Ammon's horn (tissue), 1 donor: ENCODE results near the gene ROBO3.

Experiments used
- DNase-seq: peaks from one replicate; pipeline ENCODE4 v3.0.0-alpha.2; 2016; ENCODE audit warnings: low spot score

Gene ROBO3, protein sequence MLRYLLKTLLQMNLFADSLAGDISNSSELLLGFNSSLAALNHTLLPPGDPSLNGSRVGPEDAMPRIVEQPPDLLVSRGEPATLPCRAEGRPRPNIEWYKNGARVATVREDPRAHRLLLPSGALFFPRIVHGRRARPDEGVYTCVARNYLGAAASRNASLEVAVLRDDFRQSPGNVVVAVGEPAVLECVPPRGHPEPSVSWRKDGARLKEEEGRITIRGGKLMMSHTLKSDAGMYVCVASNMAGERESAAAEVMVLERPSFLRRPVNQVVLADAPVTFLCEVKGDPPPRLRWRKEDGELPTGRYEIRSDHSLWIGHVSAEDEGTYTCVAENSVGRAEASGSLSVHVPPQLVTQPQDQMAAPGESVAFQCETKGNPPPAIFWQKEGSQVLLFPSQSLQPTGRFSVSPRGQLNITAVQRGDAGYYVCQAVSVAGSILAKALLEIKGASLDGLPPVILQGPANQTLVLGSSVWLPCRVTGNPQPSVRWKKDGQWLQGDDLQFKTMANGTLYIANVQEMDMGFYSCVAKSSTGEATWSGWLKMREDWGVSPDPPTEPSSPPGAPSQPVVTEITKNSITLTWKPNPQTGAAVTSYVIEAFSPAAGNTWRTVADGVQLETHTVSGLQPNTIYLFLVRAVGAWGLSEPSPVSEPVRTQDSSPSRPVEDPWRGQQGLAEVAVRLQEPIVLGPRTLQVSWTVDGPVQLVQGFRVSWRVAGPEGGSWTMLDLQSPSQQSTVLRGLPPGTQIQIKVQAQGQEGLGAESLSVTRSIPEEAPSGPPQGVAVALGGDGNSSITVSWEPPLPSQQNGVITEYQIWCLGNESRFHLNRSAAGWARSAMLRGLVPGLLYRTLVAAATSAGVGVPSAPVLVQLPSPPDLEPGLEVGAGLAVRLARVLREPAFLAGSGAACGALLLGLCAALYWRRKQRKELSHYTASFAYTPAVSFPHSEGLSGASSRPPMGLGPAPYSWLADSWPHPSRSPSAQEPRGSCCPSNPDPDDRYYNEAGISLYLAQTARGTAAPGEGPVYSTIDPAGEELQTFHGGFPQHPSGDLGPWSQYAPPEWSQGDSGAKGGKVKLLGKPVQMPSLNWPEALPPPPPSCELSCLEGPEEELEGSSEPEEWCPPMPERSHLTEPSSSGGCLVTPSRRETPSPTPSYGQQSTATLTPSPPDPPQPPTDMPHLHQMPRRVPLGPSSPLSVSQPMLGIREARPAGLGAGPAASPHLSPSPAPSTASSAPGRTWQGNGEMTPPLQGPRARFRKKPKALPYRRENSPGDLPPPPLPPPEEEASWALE (N-terminal part only)

DNA sequence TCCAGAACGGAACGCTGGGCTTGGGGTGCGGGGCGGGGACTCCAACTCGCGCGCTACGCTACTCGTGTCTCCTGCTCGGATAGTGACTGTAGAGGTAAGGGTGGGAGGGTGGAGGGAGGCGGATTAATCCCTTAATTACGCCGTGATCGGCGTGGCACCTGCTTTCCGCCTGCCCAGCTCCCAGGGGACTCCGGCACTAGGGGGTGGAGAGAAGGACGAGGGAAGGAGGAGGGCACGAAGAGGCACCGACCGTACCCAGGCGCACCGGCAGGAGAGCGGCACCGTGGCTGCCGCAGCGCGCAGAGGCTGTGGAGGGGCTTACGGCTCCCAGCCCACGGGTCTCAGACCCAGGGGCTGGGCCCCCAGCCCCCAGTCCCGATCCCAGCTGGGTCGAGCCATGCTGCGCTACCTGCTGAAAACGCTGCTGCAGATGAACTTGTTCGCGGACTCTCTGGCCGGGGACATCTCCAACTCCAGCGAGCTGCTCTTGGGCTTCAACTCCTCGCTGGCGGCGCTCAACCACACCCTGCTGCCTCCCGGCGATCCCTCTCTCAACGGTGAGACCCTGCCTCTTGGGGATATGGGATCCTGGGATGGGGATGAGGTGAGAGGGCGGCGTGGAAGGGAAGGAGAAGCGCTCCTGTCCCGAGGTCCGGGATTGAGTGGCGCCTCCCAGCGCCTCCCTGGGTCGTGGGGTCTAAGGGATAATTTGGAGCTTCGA lies at the start of gene ROBO3:
ROBO3 (plus strand) TSS at position 252 of the 721 bp plus-strand sequence; CDS start at position 398, 146 bp downstream.
- no peak for DNase-seq

DNA sequence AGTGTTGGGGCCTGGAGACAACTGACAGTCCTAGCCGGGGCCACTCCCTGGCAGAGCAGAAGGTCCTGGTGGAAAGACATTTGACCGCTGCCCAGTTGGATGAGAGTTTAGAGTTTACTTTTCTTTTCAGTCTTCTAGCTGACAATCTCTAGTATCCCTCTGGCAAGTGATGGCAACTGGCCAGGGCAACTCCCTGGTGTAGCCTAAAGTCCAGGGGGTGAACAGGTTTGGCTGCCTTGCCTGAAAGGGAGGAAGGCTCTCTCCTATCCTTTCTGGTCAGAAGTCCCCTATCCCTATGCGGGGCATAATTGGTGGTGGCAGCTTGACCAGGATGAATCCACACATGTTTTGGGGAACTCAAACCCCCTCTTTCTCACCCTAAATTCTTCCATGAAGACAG lies 48.2 kb upstream of the ROBO3 start:
- no peak for DNase-seq

DNA sequence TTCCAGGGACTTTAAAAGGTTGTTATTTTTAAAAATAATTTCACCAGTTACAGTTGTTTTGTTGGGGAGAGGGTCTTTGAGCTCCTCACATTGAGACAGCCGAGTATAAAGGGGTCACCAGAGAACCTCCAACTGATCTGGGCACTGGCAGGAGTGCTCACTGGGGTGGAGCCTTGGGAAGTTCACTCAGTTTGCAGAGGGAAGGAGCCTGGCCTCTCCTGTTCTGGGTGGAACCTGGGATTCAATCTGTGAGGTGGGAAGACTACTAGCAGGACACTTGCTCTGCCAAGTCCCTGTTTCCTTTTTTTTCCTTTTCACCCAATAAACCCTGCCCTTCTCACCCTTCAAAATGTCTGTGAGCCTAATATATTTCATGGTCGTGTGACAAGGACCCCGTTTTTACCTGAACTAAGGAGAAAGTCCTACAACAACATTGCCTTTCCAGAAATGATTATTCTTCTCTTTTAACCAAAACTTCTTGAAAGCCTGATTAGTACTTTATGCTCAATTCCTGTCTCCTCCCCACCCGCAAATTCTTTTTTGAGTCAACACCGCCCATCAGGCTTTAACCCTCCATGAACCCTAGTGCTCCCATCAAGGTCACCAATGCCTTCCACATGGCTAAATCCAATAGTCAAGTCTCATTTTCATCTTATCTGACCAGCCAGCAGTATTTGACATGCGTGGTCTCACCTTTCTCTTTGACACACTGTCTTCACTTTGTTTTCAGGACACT lies 43.1 kb upstream of the ROBO3 start:
- no peak for DNase-seq

DNA sequence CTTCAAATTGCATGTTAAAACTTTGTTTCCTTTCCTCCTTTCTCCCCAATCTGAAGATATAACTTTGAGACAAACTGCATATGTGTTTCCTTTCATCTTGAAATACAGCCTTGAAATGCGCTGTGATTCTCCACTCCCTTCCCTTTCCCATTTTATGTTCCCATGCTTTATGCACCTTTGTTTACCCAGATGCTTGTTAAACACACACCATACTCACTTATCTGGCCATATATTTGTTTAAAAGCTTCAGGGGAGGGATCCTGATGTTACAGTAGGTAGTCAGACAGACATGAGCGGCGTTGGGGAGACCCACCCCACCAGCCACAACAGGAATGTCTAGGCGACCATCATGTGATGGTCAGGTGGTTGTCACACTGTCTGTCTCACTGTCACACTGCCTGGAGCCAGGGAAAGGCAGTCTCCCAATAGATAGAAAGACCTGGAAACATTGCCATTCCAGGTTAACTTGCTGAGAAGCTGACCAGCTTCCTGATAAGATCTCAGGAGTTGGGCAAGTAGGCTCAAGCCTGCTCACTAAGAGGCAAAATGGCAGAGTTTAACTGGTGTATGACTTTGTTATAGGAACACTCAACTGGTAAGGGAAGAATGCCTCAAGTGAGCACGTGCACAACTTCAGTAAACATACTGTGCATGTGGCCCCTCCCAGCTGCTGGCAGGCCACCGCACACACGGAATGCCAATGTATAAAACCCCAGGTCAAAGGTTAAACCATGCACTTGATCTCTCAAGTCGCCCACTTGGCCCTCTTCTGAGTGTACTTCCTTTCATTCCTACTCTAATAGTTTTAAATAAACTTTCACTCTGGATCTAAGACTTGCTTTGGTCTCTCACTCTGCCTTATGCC lies 41.5 kb upstream of the ROBO3 start:
- DNase-seq, result no peak

DNA sequence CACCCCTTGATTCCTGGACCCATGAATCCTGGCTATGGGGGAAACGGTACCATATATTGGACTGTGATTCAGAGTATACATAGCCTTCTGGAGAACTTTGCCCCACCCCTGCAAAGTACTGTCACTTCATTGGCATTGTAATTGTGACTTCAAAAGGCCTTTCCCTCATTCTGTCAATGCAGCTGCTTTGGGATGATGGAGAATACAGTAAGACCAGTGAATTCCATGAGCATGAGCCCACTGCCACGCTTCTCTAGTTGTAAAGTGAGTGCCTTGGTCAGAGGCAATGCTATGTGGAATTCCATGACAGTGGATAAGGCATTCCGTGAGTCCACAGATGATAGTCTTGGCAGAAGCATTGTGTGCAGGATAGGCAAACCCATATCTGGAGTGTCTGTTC lies 39.4 kb upstream of the ROBO3 start:
- DNase-seq, result no peak

DNA sequence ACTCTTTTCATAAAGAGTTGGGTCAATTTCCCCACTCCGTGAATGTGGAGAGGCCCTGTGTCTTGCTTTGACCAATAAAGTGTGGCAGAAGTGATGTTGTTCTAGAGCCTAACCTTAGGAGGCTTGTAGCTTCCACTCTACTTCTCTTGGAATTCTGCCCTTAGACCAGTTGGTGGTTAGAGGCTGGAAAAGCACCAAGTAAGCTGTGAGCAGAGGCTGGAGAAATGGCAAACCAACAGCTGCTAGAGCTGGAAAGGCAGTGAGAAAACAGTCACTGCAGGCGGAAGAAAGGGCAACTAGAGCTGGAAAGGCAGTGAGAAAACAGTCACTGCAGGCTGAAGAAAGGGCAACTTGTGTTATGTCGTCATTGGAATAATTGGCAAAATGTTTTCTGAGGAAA lies 35.2 kb upstream of the ROBO3 start:
- no peak for DNase-seq

DNA sequence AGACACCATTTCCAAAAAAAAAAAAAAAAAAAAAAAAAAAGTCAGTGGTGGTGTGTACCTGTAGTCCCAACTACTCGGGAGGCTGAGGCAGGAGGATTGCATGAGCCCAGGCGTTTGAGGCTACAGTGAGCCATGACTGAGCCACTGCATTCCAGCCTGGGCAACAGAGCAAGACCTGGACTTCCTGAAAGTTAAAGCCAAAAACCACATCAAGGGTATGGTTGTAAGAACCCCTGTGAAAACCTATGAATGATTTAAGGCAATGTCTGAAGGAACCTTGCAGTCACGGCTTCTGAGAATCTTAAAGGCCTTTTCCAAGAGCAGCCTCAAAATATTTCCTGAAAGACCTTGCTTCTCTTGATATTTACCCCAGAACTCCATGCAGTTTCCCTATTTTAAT lies 34.5 kb upstream of the ROBO3 start:
- no peak for DNase-seq

DNA sequence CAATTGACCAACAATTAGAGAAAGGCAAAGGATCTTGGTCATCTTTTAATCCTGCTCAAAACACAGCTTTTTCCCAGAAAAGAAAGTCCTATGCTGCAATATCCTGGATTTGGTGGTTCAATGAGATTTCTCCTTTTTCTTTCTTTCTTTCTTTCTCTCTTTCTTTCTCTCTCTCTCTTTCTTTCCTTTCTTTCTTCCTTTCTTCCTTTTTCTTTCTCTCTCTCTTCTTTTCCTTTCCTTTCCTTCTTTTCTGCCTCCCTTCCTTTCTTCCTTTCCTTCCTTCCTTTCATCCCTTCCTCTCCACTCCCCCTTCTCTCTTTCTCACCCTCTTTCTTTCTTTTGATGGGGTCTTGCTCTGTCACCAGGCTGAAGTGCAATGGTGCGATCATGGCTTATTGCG lies 33.3 kb upstream of the ROBO3 start:
- DNase-seq, result no peak

DNA sequence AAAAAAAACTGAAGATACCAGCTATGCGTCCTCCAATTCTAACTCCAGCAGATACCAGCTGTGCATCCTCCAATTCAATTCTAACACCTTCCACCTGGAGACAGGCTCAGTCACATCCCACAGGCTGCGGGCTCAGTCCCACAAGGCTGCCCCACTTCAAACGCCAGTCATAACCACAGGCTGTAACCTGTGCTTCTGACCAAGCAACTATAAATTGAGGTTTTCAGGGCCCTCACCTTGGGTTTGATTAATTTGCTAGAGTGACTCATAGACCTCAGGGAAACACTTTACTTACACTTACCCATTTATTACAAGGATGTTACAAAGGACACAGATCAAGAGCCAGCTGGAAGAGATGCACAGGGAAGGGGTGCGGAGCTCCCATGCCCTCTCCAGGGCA lies 32.7 kb upstream of the ROBO3 start:
- DNase-seq, result no peak

DNA sequence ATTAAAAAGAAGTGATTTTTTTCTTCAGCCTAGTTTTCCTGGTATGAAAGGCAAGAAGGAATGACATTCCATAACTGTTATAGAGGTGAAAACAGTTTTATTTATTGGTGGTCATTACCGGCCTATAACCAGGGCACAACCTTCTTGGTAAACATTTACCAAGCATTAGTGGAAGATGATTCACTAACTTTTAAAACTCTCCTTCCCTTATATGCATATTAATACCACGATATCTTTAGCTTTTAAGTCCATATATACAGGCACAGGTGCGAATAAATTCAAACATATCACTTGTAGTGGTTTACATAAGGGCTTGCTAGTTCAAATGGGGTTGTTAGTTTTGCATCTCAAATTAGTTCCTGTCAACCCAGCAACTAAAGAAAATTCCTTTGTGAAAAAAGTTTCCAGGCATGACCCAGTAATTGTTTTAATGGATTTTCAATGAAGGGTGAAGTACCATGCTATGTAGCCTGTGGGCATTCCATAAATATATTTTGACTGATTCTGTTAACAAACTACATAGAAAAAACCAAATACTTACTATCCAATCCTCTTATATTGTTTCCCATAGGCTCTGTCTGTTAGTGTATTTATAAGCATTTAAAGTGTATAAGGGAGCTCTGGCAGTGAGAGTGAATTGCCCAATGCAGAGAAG lies 30.6 kb upstream of the ROBO3 start:
- no peak for DNase-seq

DNA sequence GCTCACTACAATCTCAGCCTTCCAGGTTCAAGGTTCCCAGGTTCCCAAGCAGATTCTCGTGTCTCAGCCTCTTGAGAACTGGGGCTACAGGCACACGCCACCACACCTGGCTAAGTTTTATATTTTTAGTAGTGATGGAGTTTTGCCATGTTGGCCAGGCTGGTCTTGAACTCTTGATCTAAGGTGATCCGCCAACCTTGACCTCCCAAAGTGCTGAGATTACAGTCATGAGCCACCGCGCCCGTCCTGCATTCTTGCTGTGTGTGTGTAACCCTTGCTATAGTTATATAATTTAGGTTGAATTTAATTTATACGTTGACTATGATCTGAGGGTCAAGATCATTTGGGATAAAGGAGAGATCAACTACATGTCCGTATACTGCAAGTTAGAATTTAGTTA lies 29.3 kb upstream of the ROBO3 start:
- no peak for DNase-seq

DNA sequence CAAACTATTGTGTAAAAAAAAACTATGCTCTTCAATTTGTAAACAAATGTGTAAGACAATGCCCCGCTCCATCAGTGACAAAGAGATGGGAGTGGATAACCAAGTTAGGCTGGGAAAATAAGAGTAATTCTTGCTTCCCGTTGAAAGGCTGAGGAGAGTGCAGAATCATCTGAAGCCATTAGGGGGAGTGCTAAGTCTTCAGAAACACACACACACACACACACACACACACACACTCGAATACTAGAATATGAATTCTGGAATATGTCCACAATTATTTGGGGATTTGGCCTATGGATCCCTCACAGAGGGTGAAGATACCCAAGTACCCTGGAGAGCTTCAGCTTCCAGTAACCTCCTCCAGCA lies 27.8 kb upstream of the ROBO3 start:
- peak; percentile 71 for DNase-seq

DNA sequence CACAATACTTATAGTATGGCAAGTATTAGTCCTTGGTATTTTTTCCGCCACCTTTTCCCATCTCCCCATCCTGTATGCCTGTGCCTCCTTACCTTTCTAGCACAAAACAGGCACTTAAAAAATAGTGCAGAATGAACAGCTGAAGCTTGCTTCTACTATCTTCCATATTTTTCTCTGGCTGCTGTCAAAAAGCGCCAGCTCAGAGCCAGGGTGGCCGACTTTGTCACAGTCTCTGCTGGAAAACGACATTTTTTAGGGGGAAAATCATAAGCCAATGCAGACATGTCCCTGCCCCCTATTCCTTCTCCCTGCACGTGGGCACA lies 26.5 kb upstream of the ROBO3 start:
- DNase-seq, result no peak

DNA sequence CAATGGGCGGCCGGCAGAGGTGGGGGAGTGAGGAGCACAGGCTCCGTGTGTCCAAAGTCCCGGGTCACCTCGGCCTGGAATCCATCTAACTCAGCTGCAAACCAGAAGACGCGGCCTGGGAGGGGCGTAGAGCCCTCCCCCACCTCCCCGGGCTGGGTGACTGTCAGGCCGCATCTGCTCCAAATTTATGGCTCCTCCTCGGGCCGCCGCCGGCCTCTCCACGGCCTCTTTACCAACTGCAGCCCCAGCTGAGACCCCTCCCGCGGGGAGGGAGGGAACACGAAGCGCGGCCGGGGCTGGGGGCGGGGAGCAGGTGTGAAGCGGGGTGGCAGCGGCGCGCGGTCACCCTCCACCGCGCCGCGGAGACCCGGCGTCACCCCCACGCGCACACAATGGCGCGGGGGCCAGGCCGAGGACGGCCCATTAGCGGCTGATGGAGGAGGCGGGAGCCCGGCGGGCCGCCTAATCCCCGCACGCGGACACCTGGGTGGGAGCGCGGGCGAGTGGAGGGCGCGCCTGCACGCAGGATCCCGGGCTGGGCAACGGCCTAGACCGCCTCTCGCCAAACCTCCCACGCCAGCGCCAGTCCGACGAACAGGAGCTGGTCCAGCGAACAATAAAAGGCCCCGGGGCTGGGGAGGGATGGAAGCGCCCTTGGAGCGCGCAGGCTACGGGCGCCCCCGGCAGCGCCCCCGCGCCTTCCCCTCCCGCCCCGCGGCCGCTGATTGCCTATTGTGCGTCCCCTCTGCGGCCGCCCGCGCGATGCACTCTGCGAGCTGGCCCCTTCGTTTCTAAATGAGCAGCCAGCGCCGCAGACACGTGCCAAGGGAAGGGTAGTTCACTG lies 25.9 kb upstream of the ROBO3 start:
- no peak for DNase-seq

DNA sequence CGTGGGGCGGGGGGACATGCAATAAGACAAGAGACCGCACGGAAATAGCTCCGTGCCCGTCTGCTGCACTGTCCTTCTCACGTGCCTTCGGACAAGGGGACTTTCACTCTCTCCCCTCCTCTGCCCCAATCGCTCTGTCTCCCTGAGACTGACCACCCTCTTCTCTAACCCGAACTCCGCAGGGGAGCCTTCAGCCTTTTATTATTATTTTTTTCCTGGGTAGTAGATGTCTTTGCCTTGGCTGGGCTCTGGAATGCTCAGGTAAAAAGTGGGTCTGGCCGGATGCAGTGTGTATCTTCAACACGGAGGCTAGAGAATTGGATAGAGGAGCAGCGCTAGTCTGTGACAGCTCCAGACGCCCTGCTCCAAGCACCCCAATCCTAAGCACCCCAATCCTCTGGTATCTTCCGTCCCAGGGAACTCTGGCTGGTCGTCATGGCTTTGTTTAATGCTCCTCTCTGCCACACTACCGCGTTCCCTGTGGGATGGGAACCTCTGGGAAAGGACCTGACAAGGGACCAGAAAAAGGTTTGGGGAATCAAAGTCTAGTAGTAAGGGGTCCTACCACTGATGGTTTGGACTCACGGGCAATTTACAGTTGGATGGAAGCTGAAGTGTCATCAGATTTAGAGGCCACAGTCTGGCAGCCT lies 25.1 kb upstream of the ROBO3 start:
- no peak for DNase-seq

DNA sequence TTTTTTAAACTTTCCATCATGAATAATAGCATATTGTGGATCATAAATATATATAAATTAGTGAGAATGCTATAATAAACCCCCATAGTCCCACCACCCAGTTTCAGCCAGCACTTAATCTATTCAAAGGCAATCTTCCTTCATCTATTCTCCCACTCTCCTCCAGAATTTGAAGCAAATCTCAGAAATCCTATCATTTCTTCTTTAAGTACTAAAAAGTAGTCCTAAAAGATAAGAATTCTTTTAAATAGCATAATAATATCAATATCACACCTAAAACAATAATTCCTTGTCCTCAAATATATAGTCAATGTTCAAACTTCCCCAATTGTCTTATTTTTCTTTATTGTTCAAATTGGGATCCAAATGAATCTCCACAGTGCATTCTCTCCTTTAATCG lies 24.6 kb upstream of the ROBO3 start:
- DNase-seq, result no peak

DNA sequence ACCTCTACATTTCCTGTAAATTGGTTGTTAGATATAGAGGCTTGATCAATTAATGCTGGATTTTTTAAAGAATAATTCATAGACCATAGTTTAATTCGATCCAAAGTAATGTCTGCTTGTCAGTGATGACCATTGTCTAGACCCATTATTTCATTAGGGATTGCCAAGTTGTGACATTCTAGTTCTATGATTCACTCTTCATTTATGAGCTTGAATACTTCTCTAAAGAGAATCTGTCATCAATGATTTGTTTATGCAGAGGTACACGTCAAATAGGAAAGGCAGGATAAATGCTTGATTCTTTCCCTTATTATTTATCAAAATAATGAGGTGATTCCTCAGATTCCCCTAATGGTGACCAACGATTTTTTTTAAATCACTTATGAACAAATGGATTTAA lies 24.0 kb upstream of the ROBO3 start:
- no peak for DNase-seq

DNA sequence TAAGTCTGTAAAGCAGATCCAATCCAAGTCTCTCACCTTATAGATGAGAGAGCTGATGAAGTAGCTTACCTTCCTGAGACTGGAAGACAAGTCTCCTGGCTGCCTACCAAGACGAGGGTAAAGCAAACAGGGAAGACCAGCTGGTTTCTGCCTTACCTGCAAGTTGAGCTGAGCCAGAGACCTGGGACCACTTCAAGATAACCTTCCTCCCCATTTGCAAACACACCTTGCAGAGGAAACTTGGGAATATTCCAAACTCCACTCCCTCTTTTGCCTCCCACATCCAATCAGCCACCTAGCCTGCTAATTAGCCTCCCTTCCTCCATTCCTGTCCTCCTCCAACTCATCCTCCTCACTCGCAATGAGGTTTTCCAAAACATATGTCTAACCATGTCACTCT lies 23.4 kb upstream of the ROBO3 start:
- DNase-seq, result no peak
